B cell (primary cell): ENCODE data around the gene HMX2. TPM values are rescaled to one million over a fixed set of nuclear protein-coding genes. Genes with fewer than 3 reads are reported as not detected.
"Not testable (repeated sequence)": the region's sequence is repeated elsewhere in the genome, so short reads cannot be mapped to it uniquely, and the experiment has no call there.

Source experiments
- ATAC-seq: fragments of 200-7000 bp; cut with Tn5 transposase; one replicate; pipeline ENCODE4 v1.10.0; 2021; ENCODE audit warnings: low read depth, mild to moderate bottlenecking, moderate number of reproducible peaks, moderate library complexity
- CTCF ChIA-PET: fragments of 350-600 bp; sonication (Branson Sonifier 250); formaldehyde crosslinking; loops from one replicate; lab custom pipeline; 2021; ENCODE audit warnings: antibody characterized with exemption, inconsistent platforms; lab: Charles Lee
- POLR2A ChIA-PET: fragments of 350-600 bp; sonication (Branson Sonifier 250); formaldehyde crosslinking; loops from one replicate; lab custom pipeline; 2021; ENCODE audit warnings: antibody characterized with exemption; lab: Charles Lee
- DNase-seq: peaks from one replicate; pipeline ENCODE4 v3.0.0; 2013
- H2AFZ ChIP-seq: 2 replicates; pipeline ENCODE4 v1.6.1; 2012; ENCODE audit warnings: mild to moderate bottlenecking, low read depth, low read length; ENCODE audit not compliant: insufficient read depth, poor library complexity, severe bottlenecking
- H3K27ac ChIP-seq, 2 donors: 1 replicate in 1 of 2; 2 replicates in 1 of 2; pipeline ENCODE4 v1.5.1; 2012 to 2013; ENCODE audit warnings: low read length in 2 of 2, mild to moderate bottlenecking in 2 of 2, moderate library complexity in 1 of 2
- H3K27me3 ChIP-seq, 4 experiments: fragments of 200-600 bp in 1 of 4; sonication (generic) in 1 of 4; replicated peaks in 1 of 4; 1 replicate in 2 of 4; 2 replicates in 2 of 4; pipeline versions ENCODE4 v1.6.1 to v1.7.0; 2013 to 2016; ENCODE audit warnings: low read length in 3 of 4, mild to moderate bottlenecking in 2 of 4, mixed read lengths in 1 of 4, moderate library complexity in 1 of 4; ENCODE audit not compliant: insufficient read depth in 4 of 4, control insufficient read depth in 3 of 4; ENCODE audit errors: control extremely low read depth in 1 of 4
- H3K36me3 ChIP-seq, 2 experiments: replicated peaks in 1 of 2; 1 replicate in 1 of 2; 2 replicates in 1 of 2; pipeline versions ENCODE4 v1.6.1 to v1.7.1; 2013; ENCODE audit warnings: low read length in 1 of 2; ENCODE audit not compliant: insufficient read depth in 2 of 2, control insufficient read depth in 1 of 2; ENCODE audit errors: control extremely low read depth in 1 of 2, extremely low read depth in 1 of 2
- H3K4me1 ChIP-seq, 2 donors: fragments of 200-600 bp in 1 of 2; sonication (generic) in 1 of 2; 1 replicate in 1 of 2; 2 replicates in 1 of 2; pipeline versions ENCODE4 v1.5.1 to v1.6.1; 2013 to 2017; ENCODE audit warnings: low read length in 2 of 2; ENCODE audit not compliant: control insufficient read depth in 2 of 2, insufficient read depth in 2 of 2
- H3K4me2 ChIP-seq: replicated peaks from 2 replicates; pipeline ENCODE3; 2012; ENCODE audit warnings: mild to moderate bottlenecking, low read depth, low read length; ENCODE audit not compliant: poor library complexity, severe bottlenecking
- H3K4me3 ChIP-seq, 5 experiments: fragments of 200-600 bp in 1 of 5; sonication (generic) in 1 of 5; 1 replicate in 3 of 5; 2 replicates in 2 of 5; pipeline versions ENCODE4 v1.5.1 to v1.7.0; 2011 to 2016; ENCODE audit warnings: low read length in 4 of 5, mild to moderate bottlenecking in 4 of 5, low read depth in 2 of 5, control low read depth in 1 of 5, moderate library complexity in 1 of 5; ENCODE audit not compliant: insufficient read depth in 1 of 5; ENCODE audit errors: control extremely low read depth in 1 of 5, extremely low read depth in 1 of 5
- H3K79me2 ChIP-seq: fragments of 200-600 bp; sonication (generic); one replicate; pipeline ENCODE4 v1.6.0; 2016; ENCODE audit warnings: low read length; ENCODE audit not compliant: control insufficient read depth, insufficient read depth
- H3K9ac ChIP-seq: fragments of 200-600 bp; sonication (generic); 2 replicates; pipeline ENCODE4 v1.6.1; 2017; ENCODE audit warnings: mild to moderate bottlenecking, low read length, moderate library complexity
- H3K9me3 ChIP-seq, 3 donors: one replicate each; pipeline versions ENCODE4 v1.6.1 to v1.7.1; 2013; ENCODE audit warnings: low read length in 2 of 3; ENCODE audit not compliant: control insufficient read depth in 2 of 3, insufficient read depth in 1 of 3; ENCODE audit errors: control extremely low read depth in 1 of 3
- H4K20me1 ChIP-seq: 2 replicates; pipeline ENCODE4 v1.6.0; 2012; ENCODE audit warnings: mild to moderate bottlenecking, low read length; ENCODE audit not compliant: insufficient read depth, control insufficient read depth, poor library complexity, severe bottlenecking
- H3K27ac Mint-ChIP-seq: one replicate; pipeline ENCODE4 v1.8.0; 2021; ENCODE audit warnings: mixed read lengths
- H3K27me3 Mint-ChIP-seq: one replicate; pipeline ENCODE4 v1.8.0; 2021; ENCODE audit warnings: mixed read lengths
- H3K4me1 Mint-ChIP-seq: one replicate; pipeline ENCODE4 v1.8.0; 2021; ENCODE audit warnings: mixed read lengths
- H3K4me3 Mint-ChIP-seq: one replicate; pipeline ENCODE4 v1.8.0; 2021; ENCODE audit warnings: mixed read lengths
- H3K9me3 Mint-ChIP-seq: one replicate; pipeline ENCODE4 v1.8.0; 2022; ENCODE audit warnings: mixed read lengths; ENCODE audit not compliant: insufficient read depth
- CTCF ChIP-seq: fragments of 200-600 bp; IDR thresholded peaks from one replicate; pipeline ENCODE4 v1.8.0; 2022; ENCODE audit warnings: antibody characterized with exemption, mild to moderate bottlenecking
- EZH2 ChIP-seq: IDR thresholded peaks from 2 replicates; pipeline ENCODE4 v1.6.1; 2012; ENCODE audit warnings: borderline replicate concordance, low read depth, mild to moderate bottlenecking, moderate library complexity, low read length; ENCODE audit not compliant: insufficient read depth, poor library complexity, severe bottlenecking
- WGBS: methylation state at CpG from one replicate; pipeline ENCODE4 v1.1.5; 2013; ENCODE audit warnings: missing lambda C conversion rate; ENCODE audit not compliant: insufficient coverage; 5-methylcytosine and 5-hydroxymethylcytosine counted together
- intact Hi-C: fragments of 100-400 bp; cut with micrococcal nuclease; formaldehyde crosslinking; loops from one replicate; pipeline ENCODE4 v1.10.0; 2022
- polyA plus RNA-seq: library from polyadenylated mRNA; depleted of rRNA; stranded (reverse); fragments of >200 nt; gene quantifications from 2 replicates; pipeline ENCODE4 v1.2.3, GENCODE V29; 2012
- total RNA-seq, 2 donors: library from RNA; stranded (reverse); fragments of 120-200 nt in 1 of 2; gene quantifications; 1 replicate in 1 of 2; 2 replicates in 1 of 2; pipeline versions ENCODE4 v1.2.3 to v1.2.4, GENCODE V29; 2013 to 2022

HMX2 gene
- total and polyA plus RNA-seq, 2 donors (not counting 1 experiment from before 2014, with no cell fraction given): not detected

GRCh38 chr10:123166618-123167017, 18.7 kb downstream of the HMX2 start:
- Histone ChIP-seq H3K4me3 (no peak overlapping the region), H3K27ac (no peak overlapping the region), H3K9me3 (no peaks in the 10 kb centered on the region), H3K4me2 (no peak overlapping the region), H3K9ac (no peak overlapping the region), H3K36me3 (peaks cover 6 to 70% of the 10 kb centered on the region in 2 experiments), H3K79me2 (peaks cover 14% of the 10 kb centered on the region), H4K20me1 (peaks cover 16% of the 10 kb centered on the region), H2AFZ (no peak overlapping the region), H3K4me1 (no peaks in the 10 kb centered on the region), H3K27me3 (no peaks in the 10 kb centered on the region)
- 100% methylated on average over 2 of the region's 2 CpGs for WGBS
- ATAC-seq: no peak
- DNase-seq: no peak
- ChIA-PET CTCF (no interaction called here), POLR2A (no interaction called here)
- TF ChIP-seq CTCF: no peak
- TF ChIP-seq EZH2: no peak
- Mint-ChIP-seq H3K4me1 (no peaks in the 10 kb centered on the region), H3K4me3 (no peak overlapping the region), H3K9me3 (no peaks in the 10 kb centered on the region), H3K27me3 (no peaks in the 10 kb centered on the region), H3K27ac (no peak overlapping the region)
- intact Hi-C loops: no loop called here

DNA sequence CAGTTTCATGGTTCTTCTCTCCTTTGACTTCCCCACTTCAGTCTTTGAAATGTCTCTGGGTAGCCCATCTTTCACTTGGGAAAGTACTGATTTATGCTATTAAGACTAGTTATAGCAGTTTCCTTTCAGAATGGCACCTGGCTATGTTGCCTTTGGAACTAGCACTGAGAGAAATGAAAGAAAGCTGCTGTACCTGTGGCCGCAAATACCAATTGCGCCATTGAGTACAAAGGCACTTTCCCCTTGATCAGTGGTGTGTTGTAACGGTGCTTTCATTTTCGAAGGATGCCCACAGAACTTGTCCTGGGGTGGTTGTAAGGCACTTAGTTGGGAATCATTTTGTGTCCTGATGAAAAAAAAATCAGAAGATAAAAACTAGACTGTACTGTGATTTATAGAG, 23.0 kb downstream of the HMX2 start:
- CTCF ChIA-PET: no interaction called here
- peaks cover 22% of the 10 kb centered on the region for H4K20me1 ChIP-seq
- TF ChIP-seq EZH2 (no peak), CTCF (no peak)
- H3K9me3 ChIP-seq: no peaks in the 10 kb centered on the region
- no peaks in the 10 kb centered on the region for H3K4me1 ChIP-seq
- no peak overlapping the region for H3K27ac Mint-ChIP-seq
- no peaks in the 10 kb centered on the region for H3K27me3 ChIP-seq
- no peaks in the 10 kb centered on the region for H3K9me3 Mint-ChIP-seq
- no peak overlapping the region for H2AFZ ChIP-seq
- intact Hi-C loops: no loop called here
- no peak overlapping the region for H3K4me3 ChIP-seq
- POLR2A ChIA-PET: no interaction called here
- no peaks in the 10 kb centered on the region for H3K27me3 Mint-ChIP-seq
- WGBS: 98% methylated on average over 4 of the region's 4 CpGs
- ATAC-seq (no peak), DNase-seq (no peak)
- H3K27ac ChIP-seq: no peak overlapping the region
- H3K79me2 ChIP-seq: peaks cover 14% of the 10 kb centered on the region
- no peaks in the 10 kb centered on the region for H3K4me1 Mint-ChIP-seq
- H3K4me2 ChIP-seq: no peak overlapping the region
- no peak overlapping the region for H3K9ac ChIP-seq
- no peak overlapping the region for H3K4me3 Mint-ChIP-seq
- H3K36me3 ChIP-seq: peaks cover 0 to 39% of the 10 kb centered on the region in 2 experiments

- CTCF ChIA-PET, ATAC-seq, H3K4me1 ChIP-seq, H2AFZ ChIP-seq, H3K4me2 ChIP-seq, H3K4me3 ChIP-seq, H3K4me1 Mint-ChIP-seq, H3K27me3 Mint-ChIP-seq, intact Hi-C loops, DNase-seq, H3K27ac Mint-ChIP-seq, H3K27me3 ChIP-seq, H3K9me3 Mint-ChIP-seq, H3K27ac ChIP-seq, POLR2A ChIA-PET, H3K9me3 ChIP-seq, H3K9ac ChIP-seq, H3K4me3 Mint-ChIP-seq: not testable (repeated sequence)
- Histone ChIP-seq H3K79me2 (peaks cover 12% of the 10 kb centered on the region), H4K20me1 (peaks cover 20% of the 10 kb centered on the region), H3K36me3 (peaks cover 0 to 39% of the 10 kb centered on the region in 2 experiments)
- 100% methylated on average over 5 of the region's 10 CpGs for WGBS
These were observed 23.7 kb downstream of the HMX2 start for GRCh38 chr10:123171616-123172015.
